ENCODE data around the gene CAMK2B.
"Not testable (repeated sequence)": the region's sequence is repeated elsewhere in the genome, so short reads cannot be mapped to it uniquely, and the experiment has no call there.

CAMK2B gene

GRCh38 chr7:44217852-44218402, 107.5 kb downstream of the CAMK2B start:
- no peak for DNase-seq (ENCODE audit: low read depth, low spot score)

GRCh38 chr7:44217223-44217714, 108.1 kb downstream of the CAMK2B start:
- no peak for DNase-seq (ENCODE audit: low read depth, low spot score)

GRCh38 chr7:44216521-44217222, 108.7 kb downstream of the CAMK2B start:
- no peak for DNase-seq (ENCODE audit: low read depth, low spot score)

- DNase-seq (ENCODE audit: low read depth, low spot score) = no peak
Measured at GRCh38 chr7:44216019-44216418, 109.4 kb downstream of the CAMK2B start.

- DNase-seq (ENCODE audit: low read depth, low spot score) = no peak
Measured at GRCh38 chr7:44215531-44215930, 109.9 kb downstream of the CAMK2B start.

- DNase-seq (ENCODE audit: low read depth, low spot score) = no peak
Measured at GRCh38 chr7:44213877-44214388, 111.5 kb downstream of the CAMK2B start.

GRCh38 chr7:44213206-44213876, 112.1 kb downstream of the CAMK2B start:
- no peak for DNase-seq (ENCODE audit: low read depth, low spot score)

GRCh38 chr7:44212581-44213184, 112.7 kb downstream of the CAMK2B start:
- DNase-seq (ENCODE audit: low read depth, low spot score) = no peak

- DNase-seq (ENCODE audit: low read depth, low spot score) = no peak
Measured at GRCh38 chr7:44212018-44212417, 113.4 kb downstream of the CAMK2B start.

GRCh38 chr7:44211126-44211675, 114.2 kb downstream of the CAMK2B start:
- no peak for DNase-seq (ENCODE audit: low read depth, low spot score)

GRCh38 chr7:44210107-44210506, 115.3 kb downstream of the CAMK2B start:
- DNase-seq (ENCODE audit: low read depth, low spot score) = no peak

GRCh38 chr7:44208085-44208484, 117.3 kb downstream of the CAMK2B start:
- no peak for DNase-seq (ENCODE audit: low read depth, low spot score)

- no peak for DNase-seq (ENCODE audit: low read depth, low spot score)
Measured at GRCh38 chr7:44206008-44206407, 119.4 kb downstream of the CAMK2B start.

- DNase-seq (ENCODE audit: low read depth, low spot score) = no peak
Measured at GRCh38 chr7:44201813-44202212, 123.6 kb downstream of the CAMK2B start.

GRCh38 chr7:44200699-44201461, 124.5 kb downstream of the CAMK2B start, which contains the start of gene YKT6:
Gene YKT6, plus strand, starts transcription at chr7:44200978. Its CDS starts 158 bp downstream, at chr7:44201136.
- peak; percentile 81 for DNase-seq (ENCODE audit: low read depth, low spot score)

GRCh38 chr7:44200163-44200562, 125.2 kb downstream of the CAMK2B start:
- not testable (repeated sequence) for DNase-seq (ENCODE audit: low read depth, low spot score)

GRCh38 chr7:44197474-44197873, 127.9 kb downstream of the CAMK2B start:
- no peak for DNase-seq (ENCODE audit: low read depth, low spot score)

- no peak for DNase-seq (ENCODE audit: low read depth, low spot score)
Measured at GRCh38 chr7:44196450-44196872, 128.9 kb downstream of the CAMK2B start.

- no peak for DNase-seq (ENCODE audit: low read depth, low spot score)
Measured at GRCh38 chr7:44195889-44196288, 129.5 kb downstream of the CAMK2B start.

- DNase-seq (ENCODE audit: low read depth, low spot score) = no peak
Measured at GRCh38 chr7:44194562-44195145, 130.7 kb downstream of the CAMK2B start.

GRCh38 chr7:44194069-44194468, 131.3 kb downstream of the CAMK2B start:
- no peak for DNase-seq (ENCODE audit: low read depth, low spot score)
